SK-N-SH treated with all-trans-retinoic acid at 6 μM for 48 hours (cell line): ENCODE data around the gene TXNDC16.
A peak's percentile ranks its signal among the peaks of the same experiment; 100 is the strongest.

Experiments
- ARNTL ChIP-seq: fragments of 450-650 bp; formaldehyde crosslinking; IDR thresholded peaks from 2 replicates; pipeline ENCODE4 v1.5.0; 2020; ENCODE audit warnings: low read depth, mild to moderate bottlenecking, moderate library complexity, borderline replicate concordance
- CSDC2 ChIP-seq: fragments of 250-450 bp; sonication (Bioruptor Pico); IDR thresholded peaks from 2 replicates; pipeline ENCODE4 v1.5.0; 2020; ENCODE audit warnings: mild to moderate bottlenecking, moderate library complexity
- ESRRG ChIP-seq: fragments of 250-450 bp; sonication (Bioruptor Pico); IDR thresholded peaks from 2 replicates; pipeline ENCODE4 v1.6.1; 2021; ENCODE audit warnings: mild to moderate bottlenecking
- OSR1 ChIP-seq: fragments of 250-450 bp; sonication (Bioruptor Pico); IDR thresholded peaks from 2 replicates; pipeline ENCODE4 v1.8.0; 2022; ENCODE audit warnings: moderate library complexity, mild to moderate bottlenecking, inconsistent platforms
- PPARA ChIP-seq: fragments of 250-450 bp; sonication (Bioruptor Pico); IDR thresholded peaks from 2 replicates; pipeline ENCODE4 v1.5.0; 2020; ENCODE audit warnings: mild to moderate bottlenecking, borderline replicate concordance
- RARB ChIP-seq: fragments of 250-450 bp; sonication (Bioruptor Pico); IDR thresholded peaks from 2 replicates; pipeline ENCODE4 v1.8.0; 2021; ENCODE audit warnings: mild to moderate bottlenecking, moderate library complexity
- TOX ChIP-seq: fragments of 250-450 bp; sonication (Bioruptor Pico); IDR thresholded peaks from 2 replicates; pipeline ENCODE4 v1.8.0; 2021; ENCODE audit warnings: mild to moderate bottlenecking, moderate library complexity, borderline replicate concordance
- ZFP3 ChIP-seq: fragments of 250-450 bp; sonication (Bioruptor Pico); IDR thresholded peaks from 2 replicates; pipeline ENCODE4 v1.5.0; 2020; ENCODE audit warnings: mild to moderate bottlenecking, moderate library complexity
- TF ChIP-seq, protein P1 (sequence below): fragments of 250-450 bp; sonication (Bioruptor Pico); IDR thresholded peaks from 2 replicates; pipeline ENCODE4 v1.8.0; 2020; ENCODE audit warnings: mild to moderate bottlenecking, moderate library complexity, borderline replicate concordance

DNA sequence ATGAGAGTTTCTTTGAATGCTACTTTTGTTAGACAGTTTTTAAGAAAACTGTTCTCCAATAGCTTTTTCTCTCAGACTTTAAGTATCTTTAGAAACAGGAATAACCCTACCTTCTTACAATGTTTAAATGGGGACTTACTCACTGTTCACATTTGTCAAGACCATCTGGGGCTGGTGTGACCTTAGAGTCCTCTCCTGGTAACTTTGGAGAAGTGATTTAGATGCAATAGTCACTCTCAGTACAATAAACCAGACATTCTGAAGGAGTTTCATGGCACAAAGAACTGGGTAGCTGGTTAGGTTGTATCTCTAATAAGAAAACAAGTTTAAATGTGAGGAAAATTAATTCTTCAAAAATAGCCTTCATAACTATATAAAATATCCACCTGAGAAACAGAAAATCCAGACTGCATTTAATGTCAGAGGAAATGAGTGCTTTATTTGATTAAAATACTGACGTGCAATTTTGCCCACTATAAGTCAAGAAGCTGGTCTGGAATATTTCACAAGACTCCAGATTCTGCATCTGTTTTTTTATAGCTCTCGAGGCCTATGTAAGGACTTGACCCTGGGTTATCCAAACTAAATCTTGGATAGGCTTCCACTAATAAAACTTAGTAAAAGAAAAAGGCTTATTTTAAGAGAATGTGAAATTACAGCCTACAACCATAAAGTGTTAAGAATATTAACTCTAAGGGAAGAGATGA is 129.5 kb downstream of the TXNDC16 start:
- 0 out of 2 replicates have a peak, but pooled peaks have one; percentile 14 for TF ChIP-seq TOX
- TF ChIP-seq ZFP3 (CRISPR knock-in tag): 0 out of 2 replicates have a peak, but pooled peaks have one; percentile 43
- no peak for TF ChIP-seq RARB (CRISPR knock-in tag)
- TF ChIP-seq, protein P1, sequence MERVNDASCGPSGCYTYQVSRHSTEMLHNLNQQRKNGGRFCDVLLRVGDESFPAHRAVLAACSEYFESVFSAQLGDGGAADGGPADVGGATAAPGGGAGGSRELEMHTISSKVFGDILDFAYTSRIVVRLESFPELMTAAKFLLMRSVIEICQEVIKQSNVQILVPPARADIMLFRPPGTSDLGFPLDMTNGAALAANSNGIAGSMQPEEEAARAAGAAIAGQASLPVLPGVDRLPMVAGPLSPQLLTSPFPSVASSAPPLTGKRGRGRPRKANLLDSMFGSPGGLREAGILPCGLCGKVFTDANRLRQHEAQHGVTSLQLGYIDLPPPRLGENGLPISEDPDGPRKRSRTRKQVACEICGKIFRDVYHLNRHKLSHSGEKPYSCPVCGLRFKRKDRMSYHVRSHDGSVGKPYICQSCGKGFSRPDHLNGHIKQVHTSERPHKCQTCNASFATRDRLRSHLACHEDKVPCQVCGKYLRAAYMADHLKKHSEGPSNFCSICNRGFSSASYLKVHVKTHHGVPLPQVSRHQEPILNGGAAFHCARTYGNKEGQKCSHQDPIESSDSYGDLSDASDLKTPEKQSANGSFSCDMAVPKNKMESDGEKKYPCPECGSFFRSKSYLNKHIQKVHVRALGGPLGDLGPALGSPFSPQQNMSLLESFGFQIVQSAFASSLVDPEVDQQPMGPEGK (CRISPR knock-in tag): no peak
- no peak for TF ChIP-seq PPARA (CRISPR knock-in tag)
- no peak for TF ChIP-seq ESRRG
- TF ChIP-seq ARNTL: no peak
- no peak for TF ChIP-seq CSDC2
- TF ChIP-seq OSR1 (CRISPR knock-in tag): no peak
